TTC549 (cell line): Measurements from ENCODE around the gene ACTN1.
"Not testable (repeated sequence)": the region's sequence is repeated elsewhere in the genome, so short reads cannot be mapped to it uniquely, and the experiment has no call there.

Source experiments
- FAIRE-seq: peaks from 2 replicates; lab custom pipeline; 2012; peaks lifted over from hg19 to GRCh38; lab: Jason Lieb, UNC

ACTN1 gene

DNA sequence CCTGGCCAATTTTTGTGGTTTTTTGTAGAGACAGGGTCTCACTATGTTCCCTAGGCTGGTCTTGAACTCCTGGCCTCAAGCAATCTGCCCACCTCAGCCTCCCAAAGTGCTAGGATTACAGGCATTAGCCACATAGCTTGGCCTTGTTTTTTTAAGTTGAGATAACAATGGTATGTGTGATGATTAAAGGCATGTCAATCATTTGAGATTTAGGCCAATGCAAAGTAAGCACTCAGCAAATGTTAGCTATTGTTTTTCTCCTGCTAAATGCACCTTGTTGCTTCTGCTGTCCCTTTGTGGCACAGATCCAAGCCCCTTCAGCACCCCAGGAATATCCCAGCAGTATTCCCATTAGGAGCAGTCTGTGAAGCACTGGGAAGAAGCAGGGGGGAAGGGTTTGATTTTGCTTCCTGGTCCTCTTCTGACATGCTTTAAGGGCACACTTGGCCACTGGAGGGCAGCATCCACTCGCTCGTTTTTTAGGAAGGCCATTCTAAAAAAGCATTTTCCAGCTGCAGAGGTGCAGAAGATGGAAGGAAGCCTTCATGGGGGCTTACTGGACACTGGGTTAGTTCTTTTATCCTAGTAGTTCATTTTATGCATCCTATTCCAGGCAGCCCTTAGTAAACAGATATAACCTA lies 116.0 kb downstream of the ACTN1 start:
- peak; percentile 55 for FAIRE-seq

DNA sequence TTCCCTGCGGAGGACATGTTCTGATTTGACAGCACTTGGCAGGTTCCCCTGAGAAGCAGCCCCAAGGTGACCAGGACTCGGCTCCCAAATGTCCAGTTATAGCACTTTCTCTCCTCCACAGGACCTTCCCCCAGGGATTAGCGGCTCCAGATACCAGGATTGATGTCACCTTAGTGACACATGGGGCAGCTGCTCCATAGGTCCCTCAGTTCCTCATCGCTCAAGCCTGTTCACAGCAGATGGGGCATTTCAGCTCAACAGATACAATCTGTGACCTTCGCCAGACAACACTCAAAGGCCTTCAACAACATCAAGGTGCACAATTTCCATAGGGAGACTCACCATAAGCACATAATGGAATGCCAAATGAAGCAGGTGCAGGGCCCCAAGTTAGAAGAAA lies 118.3 kb downstream of the ACTN1 start:
- no peak for FAIRE-seq

DNA sequence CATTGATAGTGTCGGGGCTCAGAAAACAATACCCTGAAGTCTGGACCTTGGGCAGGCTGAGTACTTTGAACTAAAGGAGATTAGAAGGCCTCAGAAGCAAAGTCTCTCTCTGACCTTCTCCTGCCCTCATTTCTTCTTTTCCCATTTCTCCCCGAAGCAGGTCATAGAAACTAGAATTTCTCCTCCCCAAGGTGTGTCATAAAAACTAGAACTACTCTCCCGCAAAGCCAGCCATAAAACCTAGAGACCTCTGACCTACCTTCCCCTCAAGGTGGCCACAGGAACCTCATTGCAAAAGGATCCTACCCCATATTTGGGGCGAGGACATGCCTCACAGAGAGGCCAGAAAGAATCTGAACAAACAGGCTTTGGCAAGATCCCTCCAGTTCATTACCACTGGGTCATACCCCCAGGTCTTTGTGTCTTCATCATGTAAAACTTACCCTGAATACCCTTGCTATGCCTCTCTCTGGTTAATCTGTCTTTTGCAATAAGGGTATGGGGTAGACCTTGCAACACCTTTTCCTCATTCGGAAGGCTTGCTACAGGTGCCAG lies 121.5 kb downstream of the ACTN1 start:
- no peak for FAIRE-seq

DNA sequence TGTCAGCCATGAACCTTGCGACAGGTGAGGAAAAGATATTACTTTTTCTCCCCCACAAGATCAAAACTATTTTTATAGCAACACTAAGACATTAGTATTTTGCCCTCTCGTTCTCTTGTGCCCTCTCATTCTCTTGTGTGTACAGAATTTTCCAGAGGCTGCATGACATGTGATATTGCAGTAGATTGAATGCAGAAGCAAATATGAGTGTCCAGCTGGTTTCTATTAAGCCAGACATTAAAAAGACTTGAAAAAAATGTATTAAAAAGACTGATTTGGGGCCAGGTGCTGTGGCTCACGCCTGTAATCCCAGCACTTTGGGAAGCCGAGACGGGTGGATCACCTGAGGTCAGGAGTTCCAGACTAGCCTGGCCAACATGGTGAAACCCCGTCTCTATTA lies 122.5 kb downstream of the ACTN1 start:
- FAIRE-seq, result no peak

DNA sequence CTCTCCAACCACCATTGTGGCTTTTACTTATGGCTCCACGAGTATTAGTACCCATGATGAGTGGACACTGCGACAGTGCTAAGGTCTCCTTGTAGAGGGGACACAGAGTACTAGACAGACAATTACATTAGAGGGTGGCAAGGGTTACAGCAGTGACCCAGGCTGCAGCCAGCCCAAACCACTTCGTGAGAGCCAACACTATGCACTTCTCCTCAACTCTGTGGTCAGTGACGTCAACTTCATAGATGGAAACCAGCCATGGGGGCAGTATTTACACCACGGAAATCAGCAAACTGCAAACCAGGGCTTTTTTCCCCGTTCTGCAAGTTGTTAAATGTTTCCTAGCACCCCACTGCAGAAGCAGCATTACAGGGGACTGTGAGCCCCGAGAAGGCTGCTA lies 124.7 kb downstream of the ACTN1 start:
- FAIRE-seq, result no peak

DNA sequence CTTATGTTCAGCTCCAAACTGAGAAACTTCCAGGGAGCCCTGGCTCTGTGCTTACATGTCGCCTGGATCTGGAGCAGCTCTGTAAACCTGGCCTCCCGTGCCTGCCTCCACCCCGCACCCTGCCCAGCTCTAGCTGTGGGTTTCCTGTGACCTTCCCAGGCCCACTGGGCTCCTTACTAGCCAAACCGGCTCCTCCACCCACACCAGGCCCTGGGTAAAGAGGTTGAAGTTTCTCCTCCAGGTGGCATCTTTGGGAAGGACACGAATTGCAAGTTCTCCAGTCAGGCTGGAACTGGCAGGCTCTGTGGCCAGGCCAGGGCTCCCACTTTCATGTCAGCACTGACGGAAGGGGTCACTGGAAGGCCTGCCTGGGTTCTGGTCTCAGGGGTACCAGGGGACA lies 125.4 kb downstream of the ACTN1 start:
- FAIRE-seq, result no peak

DNA sequence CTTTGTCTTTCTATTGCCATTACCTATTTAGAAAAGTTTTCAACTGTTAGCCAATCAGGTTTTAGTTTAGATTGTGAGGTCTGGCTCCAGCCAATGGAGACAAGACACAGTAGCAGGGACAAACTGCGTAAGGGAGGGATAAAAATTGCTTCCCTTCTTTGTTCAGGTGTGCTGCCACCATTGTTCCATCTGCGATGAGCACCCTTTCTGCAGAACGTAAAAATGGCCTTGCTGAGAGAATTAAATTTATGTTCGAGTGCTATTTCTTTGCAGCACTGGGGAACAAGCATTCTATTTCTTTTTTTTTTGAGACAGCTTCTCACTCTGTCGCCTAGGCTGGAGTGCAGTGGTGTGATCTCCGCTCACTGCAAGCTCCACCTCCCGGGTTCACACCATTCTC lies 126.6 kb downstream of the ACTN1 start:
- FAIRE-seq, result not testable (repeated sequence)

DNA sequence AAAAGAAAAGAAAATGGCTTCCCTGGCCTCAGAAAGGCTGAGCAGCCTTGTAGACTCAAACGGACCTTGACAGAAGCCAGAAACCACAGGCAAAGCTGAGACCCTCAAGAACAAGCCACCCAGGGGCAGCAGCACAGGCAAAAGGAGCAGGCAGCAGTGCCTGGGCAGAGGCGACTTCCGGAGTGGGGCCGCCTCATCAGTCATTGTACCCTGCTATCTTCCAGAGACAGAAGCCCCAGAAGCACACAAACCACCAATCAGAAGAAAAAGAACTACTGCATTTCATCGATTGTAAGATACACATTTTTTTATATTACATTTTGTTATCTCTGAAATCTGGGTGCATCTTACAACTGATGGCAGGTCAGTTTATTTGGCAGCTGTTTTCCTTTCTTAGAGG lies 128.0 kb downstream of the ACTN1 start:
- FAIRE-seq, result no peak

DNA sequence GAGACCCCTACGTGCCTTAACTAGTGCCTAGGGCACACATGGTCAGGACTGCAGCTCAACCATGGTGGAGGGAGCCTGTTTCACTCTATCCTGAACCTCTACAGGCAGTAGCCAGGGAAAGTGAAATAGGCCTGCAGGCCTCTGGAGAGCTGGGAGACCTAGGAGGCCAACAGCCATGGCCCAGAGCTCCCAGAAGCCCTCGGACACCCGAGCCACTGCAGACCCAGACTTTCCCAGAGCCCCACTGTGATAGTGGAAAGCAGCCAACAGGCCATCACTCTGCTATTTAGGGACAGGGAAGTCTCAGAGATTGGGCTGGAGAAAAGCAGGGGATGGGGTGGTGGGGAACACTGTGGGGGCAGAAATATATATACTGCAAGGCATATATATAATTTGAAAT lies 129.7 kb downstream of the ACTN1 start:
- no peak for FAIRE-seq

DNA sequence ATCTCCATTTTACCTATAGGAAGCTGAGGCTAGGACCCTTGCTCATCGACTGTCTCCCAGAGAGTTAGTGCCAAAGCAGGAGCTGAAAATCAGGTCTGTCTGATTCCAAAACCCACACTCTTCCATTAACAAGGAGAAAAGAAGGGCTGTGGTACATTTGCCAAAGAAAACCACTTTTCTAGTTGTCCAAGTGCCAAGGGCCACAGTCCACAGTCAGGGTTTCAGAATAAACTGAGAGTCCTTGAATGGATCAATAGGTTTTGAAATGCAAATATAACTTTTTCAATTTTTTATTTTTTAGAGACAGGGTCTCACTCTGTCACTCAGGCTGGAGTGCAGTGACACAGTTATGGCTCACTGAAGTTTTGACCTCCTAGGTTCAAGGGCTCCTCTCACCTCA lies 130.8 kb downstream of the ACTN1 start:
- no peak for FAIRE-seq

DNA sequence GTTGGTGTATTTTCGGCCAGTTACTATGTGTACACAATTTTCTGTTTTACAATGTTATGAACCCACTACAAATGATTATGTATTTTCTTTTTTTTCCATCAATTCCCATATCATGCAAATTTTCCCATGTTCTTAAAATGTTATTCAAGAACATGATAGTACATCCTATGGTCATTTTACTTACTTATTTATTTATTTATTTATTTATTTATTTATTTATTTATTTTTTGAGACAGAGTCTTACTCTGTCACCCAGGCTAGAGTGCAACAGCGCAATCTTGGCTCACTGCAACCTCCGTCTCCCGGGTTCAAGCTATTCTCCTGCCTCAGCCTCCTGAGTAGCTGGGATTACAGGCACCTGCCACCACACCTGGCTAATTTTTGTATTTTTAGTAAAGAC lies 131.5 kb downstream of the ACTN1 start:
- FAIRE-seq, result not testable (repeated sequence)

DNA sequence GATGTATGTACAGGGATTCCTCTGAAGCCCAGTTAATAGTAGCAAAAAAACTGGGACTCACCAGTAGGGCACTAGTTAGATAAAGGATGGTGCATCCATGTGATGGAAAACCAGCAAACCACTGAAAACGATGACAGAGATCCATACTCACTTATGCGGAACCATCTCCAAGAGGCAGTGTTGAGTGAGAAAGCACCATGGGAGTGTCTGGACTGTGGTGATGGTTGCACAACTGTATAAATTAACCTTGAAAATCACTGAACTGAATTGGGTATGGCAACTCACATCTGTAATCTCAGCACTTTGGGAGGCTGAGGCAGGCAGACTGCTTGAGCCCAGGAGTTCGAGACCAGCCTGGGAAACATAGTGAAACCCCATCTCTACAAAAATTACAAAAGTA lies 132.6 kb downstream of the ACTN1 start:
- no peak for FAIRE-seq

DNA sequence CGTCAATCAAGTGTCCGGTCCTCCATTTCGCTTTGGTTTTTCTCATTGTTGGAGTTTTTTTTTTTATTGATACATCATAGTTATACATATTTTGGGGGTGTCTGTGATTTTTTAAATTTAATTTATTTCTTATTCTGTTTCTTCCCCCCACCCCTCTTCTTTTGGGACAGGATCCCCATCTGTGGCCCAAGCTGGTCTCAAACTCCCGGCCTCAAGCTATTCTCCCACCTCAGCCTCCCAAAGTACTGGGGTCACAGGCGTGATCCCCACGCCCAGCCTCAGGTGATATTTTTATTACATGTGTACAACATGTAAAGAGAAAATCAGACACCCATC lies 134.9 kb downstream of the ACTN1 start:
- FAIRE-seq, result no peak

DNA sequence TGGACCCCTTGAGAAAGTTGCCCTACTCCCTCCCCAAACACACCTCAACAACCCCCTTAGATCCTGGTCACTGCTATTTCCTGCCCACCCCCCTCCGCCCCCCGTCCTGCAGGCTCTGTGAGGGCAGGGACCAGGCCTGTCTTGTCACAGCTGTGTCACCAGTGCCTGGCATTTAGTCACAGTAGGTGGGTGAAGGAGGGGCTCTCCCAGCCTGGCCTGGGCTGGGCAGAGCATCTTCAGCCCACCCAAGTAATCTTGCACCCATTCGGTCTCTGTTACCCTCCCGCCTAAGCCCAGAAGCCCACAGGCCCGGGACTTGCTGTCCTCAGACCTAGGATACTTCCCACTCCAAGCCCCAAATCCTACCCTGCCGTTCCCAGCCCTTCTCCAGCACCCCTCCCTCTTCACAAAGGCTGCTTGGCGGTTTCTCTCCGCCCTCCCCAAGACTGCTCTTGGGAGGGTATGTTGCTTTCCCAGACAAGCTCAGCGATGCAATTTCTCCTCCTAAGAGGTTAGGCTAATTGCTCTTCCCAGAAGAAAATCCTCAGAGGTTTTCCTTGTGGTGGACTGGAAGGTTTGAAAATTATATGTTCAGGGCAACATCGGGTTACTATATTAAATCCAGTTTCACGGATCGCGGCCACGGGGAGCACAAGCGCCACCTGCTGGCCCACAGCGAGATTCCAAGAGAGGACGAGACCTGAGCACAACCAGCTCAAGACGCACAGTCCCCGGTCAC lies 135.5 kb downstream of the ACTN1 start:
- peak; percentile 76 for FAIRE-seq

DNA sequence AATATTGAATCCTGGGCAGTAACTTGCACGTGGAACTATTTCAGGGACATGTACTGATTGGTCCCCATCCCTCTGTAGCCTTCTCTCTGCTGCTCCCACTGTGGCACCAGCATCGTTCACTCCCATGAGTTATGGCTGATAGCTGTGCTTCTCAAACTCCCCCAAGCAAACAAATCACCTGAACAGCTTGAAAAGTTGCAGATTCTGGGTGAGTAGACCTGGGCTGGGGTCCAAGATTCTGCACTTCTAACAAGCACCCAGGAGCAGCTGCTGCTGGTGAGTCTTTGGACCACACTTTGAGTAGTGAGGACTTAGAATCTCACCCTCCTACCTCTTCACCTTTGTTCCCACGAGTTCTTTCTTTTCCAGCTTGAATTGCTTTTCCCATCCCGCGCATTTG lies 136.8 kb downstream of the ACTN1 start:
- no peak for FAIRE-seq

DNA sequence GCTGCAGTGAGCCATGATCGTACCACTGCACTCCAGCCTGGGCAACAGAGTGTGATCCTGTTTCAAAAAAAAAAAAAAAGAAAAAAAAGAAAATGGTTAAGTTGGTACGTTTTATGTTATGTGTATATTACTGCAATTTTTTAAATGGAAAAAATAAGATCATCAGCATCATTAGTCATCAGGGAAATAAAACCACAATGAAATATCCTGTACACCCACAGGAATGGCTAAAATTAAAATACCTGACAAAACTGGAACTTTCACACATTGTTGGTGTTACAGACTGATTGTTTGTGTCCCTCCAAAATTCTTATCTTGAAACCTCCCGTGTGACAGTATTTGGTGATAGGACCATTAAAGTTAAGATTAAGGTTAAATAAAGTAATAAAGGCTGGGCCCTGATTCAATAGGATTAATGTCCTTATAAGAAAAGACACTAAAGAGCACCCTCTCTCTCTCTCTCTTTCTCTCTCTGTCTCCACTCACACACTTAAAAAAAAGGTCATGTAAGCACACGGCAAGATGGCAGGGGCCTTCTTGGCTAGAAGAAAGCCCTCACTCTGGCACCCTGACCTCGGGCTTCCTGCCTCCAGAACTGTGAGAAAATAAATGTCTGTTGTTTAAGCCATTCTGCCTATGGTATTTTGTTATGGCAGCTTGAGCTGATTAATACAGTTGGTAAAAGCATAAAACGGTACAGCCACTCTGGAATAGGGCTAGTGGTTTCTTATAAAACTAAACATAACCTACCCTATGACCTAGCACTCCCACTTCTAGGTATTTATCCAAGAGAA lies 137.9 kb downstream of the ACTN1 start:
- no peak for FAIRE-seq

DNA sequence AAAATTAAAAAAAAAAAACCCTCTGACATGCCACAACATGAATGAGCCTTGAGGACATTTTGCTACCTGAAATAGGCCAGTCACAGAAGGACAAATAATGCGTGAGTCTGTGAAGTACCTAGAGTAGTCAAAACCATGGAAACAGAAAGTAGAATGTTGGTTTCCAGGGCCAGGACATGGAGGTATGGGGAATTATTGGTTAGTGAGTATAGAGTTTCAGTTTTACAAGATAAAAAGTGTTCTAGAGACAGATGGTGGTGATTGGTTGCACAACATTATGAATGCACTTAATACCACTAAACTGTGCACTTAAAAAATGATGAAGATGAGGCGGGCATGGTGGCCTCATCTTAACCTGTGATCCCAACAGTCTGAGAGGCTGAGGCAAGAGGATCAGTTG lies 138.6 kb downstream of the ACTN1 start:
- no peak for FAIRE-seq

DNA sequence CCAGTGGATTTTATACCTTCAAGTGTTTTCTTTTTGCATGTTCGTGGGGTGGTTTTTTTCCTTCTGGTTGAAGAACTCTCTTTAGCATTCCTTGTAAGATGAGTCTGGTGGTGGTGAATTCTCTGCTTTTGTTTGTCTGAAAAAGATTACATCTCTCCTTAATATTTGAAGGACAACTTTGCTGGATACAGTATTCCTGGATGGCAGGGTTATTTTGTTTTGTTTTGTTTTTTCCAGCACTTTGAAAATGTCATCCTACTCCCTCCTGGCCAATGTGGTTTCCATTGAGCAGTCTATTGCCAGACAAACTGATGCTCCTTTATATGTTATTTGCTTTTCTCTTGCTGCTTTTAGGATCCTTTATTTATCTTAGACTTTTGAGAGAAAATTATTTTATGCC lies 143.0 kb downstream of the ACTN1 start:
- no peak for FAIRE-seq

DNA sequence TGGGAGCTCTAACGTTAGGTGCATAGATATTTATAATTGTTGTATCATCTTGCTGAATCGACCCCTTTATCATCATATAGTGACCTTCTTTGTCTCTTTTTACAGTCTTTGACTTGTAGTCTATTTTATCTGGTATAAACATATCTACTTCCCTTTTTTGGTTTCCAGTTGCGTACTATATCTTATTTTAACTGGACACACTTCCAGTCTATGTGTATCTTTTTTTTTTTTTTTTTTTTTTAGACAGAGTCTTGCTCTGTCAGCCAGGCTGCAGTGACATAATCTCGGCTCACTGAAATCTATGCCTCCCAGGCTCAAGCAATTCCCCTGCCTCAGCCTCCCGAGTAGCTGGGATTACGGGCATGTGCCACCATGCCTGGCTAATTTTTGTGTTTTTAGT lies 144.3 kb downstream of the ACTN1 start:
- FAIRE-seq, result no peak

DNA sequence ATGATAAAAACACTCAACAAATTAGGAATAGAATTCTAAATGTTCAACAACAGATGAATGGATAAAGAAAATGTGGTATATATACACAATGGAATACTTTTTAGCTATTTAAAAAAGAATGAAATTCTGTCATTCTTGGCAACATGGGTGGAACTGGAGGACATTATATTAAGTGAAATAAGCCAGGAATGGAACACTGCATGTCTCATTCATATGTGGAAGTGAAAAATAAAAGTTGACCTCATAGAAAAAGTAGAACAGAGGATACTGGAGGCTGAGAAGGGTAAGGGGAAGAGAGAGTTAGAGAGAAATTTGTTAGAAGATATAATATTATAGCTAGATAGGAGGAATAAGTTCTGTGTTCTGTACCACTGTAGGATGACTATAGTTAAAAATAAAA lies 150.4 kb downstream of the ACTN1 start:
- no peak for FAIRE-seq

DNA sequence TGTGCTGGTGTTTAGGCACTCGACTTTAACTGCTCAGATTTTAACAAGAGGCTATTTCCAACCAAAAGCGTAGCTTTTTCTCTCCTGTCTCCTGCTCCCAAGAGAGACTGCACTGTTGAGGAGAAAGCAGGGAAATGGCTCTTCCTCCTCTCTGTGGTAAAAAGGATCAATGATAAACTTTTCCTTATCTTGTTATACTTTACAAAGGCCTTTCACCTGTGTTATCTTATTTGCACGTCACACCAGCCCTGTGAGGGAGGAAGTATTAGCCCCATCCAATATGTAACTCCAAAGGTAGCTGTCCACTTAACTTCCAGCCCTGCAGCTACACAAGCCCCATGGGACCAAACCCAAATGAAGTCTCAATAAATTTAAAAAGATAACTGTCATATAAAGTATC lies 153.4 kb downstream of the ACTN1 start:
- FAIRE-seq, result no peak

DNA sequence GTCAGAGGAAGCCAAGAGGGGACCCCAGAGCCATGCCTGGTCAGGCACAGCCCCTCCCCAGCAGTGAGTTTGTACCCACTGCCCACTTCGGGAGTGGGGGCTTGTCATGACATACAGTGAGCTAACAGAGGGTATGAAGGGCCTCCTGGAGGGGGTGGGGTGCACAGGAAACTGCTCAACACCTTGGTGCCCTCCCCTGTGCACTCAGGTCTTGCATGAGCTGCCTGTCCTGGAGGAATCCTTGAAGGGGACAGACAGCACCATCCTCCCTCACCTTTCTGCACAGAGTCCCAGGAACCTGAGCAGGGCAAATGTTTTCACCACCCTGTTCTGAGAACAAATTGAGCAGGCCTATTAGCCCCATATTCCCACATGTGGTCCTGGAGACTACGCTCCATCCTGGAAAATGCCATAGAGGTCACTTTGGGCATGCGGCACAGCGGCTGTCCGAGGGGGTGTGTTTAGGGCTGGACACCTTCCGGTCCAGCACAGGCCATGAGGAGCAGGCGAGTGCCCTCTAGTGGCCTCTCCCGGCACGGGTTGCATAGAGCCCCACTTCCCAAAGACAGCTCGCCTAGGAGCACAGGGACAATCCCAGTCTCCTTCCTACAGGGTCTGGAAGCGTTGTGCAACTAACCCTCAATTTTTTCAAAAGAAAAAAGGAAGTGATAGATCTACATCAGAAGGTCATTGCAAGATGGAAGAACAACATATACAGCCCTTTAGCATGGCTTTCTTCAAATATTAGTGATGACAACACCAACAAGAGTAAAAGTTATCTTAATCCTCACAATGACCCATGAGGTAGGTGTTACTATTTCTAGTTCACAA lies 154.4 kb downstream of the ACTN1 start:
- no peak for FAIRE-seq

DNA sequence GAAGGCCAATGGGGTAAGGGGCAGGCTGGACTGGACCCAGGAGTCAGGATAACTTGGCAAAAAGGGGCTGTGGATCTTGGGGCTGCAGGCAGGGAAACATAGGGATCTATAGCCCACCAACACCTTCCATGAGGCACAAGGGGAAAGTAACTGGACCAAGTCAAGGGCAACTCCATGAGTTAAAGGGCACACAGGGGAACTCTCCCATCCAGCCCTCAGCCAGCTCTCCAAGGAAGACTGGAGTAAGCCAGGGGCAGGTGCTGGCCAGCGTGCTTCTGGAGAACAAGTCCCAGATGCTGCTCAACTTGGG lies 154.9 kb downstream of the ACTN1 start:
- FAIRE-seq, result no peak
